HEK293 (cell line): Measurements from ENCODE around the gene ENAM.

Experiments used
- GFI1B ChIP-seq: fragments of 450-650 bp; formaldehyde crosslinking; IDR thresholded peaks from 2 replicates; pipeline ENCODE4 v1.5.1; 2016; ENCODE audit warnings: missing biosample characterization, missing genetic modification characterization
- HOXA7 ChIP-seq: sonication (generic); formaldehyde crosslinking; IDR thresholded peaks from 2 replicates; pipeline ENCODE4 v1.8.1; 2022; ENCODE audit warnings: missing genetic modification reagents, borderline replicate concordance
- KLF1 ChIP-seq: fragments of 450-650 bp; formaldehyde crosslinking; IDR thresholded peaks from 2 replicates; pipeline ENCODE4 v1.5.1; 2016; ENCODE audit warnings: missing biosample characterization, missing genetic modification characterization
- KLF16 ChIP-seq: fragments of 450-650 bp; formaldehyde crosslinking; IDR thresholded peaks from 2 replicates; pipeline ENCODE4 v1.5.1; 2017; ENCODE audit warnings: missing biosample characterization, missing genetic modification characterization
- RBAK ChIP-seq: fragments of 450-650 bp; formaldehyde crosslinking; IDR thresholded peaks from 2 replicates; pipeline ENCODE4 v1.5.1; 2016; ENCODE audit warnings: missing biosample characterization, missing genetic modification characterization
- SP3 ChIP-seq: fragments of 450-650 bp; formaldehyde crosslinking; IDR thresholded peaks from 2 replicates; pipeline ENCODE4 v1.5.1; 2016; ENCODE audit warnings: missing biosample characterization, missing genetic modification characterization
- SP7 ChIP-seq: fragments of 450-650 bp; formaldehyde crosslinking; IDR thresholded peaks from 2 replicates; pipeline ENCODE4 v1.5.1; 2016; ENCODE audit warnings: missing biosample characterization, missing genetic modification characterization
- YY2 ChIP-seq: fragments of 450-650 bp; formaldehyde crosslinking; IDR thresholded peaks from 2 replicates; pipeline ENCODE4 v1.5.1; 2016; ENCODE audit warnings: missing biosample characterization, missing genetic modification characterization
- ZBTB1 ChIP-seq: fragments of 450-650 bp; formaldehyde crosslinking; IDR thresholded peaks from 2 replicates; pipeline ENCODE4 v1.5.1; 2016; ENCODE audit warnings: missing biosample characterization, missing genetic modification characterization
- ZFHX2 ChIP-seq: fragments of 450-650 bp; formaldehyde crosslinking; conservative IDR thresholded peaks from 2 replicates; pipeline ENCODE4 v1.5.1; 2016; ENCODE audit warnings: missing biosample characterization, missing genetic modification characterization
- ZFP41 ChIP-seq: fragments of 450-650 bp; formaldehyde crosslinking; IDR thresholded peaks from 2 replicates; pipeline ENCODE4 v1.5.1; 2016; ENCODE audit warnings: missing biosample characterization, missing genetic modification characterization, borderline replicate concordance
- ZNF133 ChIP-seq: fragments of 450-650 bp; formaldehyde crosslinking; IDR thresholded peaks from 2 replicates; pipeline ENCODE4 v1.5.1; 2016; ENCODE audit warnings: missing biosample characterization, missing genetic modification characterization
- ZNF146 ChIP-seq: fragments of 450-650 bp; formaldehyde crosslinking; IDR thresholded peaks from 2 replicates; pipeline ENCODE4 v1.5.1; 2016; ENCODE audit warnings: missing biosample characterization, missing genetic modification characterization
- ZNF157 ChIP-seq: fragments of 450-650 bp; formaldehyde crosslinking; IDR thresholded peaks from 2 replicates; pipeline ENCODE4 v1.5.1; 2016; ENCODE audit warnings: missing biosample characterization, missing genetic modification characterization
- ZNF23 ChIP-seq: fragments of 450-650 bp; formaldehyde crosslinking; IDR thresholded peaks from 2 replicates; pipeline ENCODE4 v1.5.1; 2016; ENCODE audit warnings: missing biosample characterization, missing genetic modification characterization, borderline replicate concordance
- ZNF335 ChIP-seq: fragments of 450-650 bp; formaldehyde crosslinking; conservative IDR thresholded peaks from 2 replicates; pipeline ENCODE4 v1.5.1; 2016; ENCODE audit warnings: missing biosample characterization, missing genetic modification characterization
- ZNF366 ChIP-seq: fragments of 450-650 bp; formaldehyde crosslinking; conservative IDR thresholded peaks from 2 replicates; pipeline ENCODE4 v1.5.1; 2016; ENCODE audit warnings: missing biosample characterization, missing genetic modification characterization
- ZNF530 ChIP-seq: fragments of 450-650 bp; formaldehyde crosslinking; IDR thresholded peaks from 2 replicates; pipeline ENCODE4 v1.5.1; 2016; ENCODE audit warnings: low read depth, missing biosample characterization, missing genetic modification characterization
- ZNF610 ChIP-seq: fragments of 450-650 bp; formaldehyde crosslinking; IDR thresholded peaks from 2 replicates; pipeline ENCODE4 v1.5.1; 2016; ENCODE audit warnings: missing biosample characterization, missing genetic modification characterization, borderline replicate concordance
- ZNF791 ChIP-seq: fragments of 450-650 bp; formaldehyde crosslinking; IDR thresholded peaks from 2 replicates; pipeline ENCODE4 v1.5.1; 2016; ENCODE audit warnings: missing biosample characterization, missing genetic modification characterization
- TF ChIP-seq, protein P1 (sequence below): fragments of 450-650 bp; formaldehyde crosslinking; IDR thresholded peaks from 2 replicates; pipeline ENCODE4 v1.5.1; 2016; ENCODE audit warnings: missing biosample characterization, missing genetic modification characterization
- TF ChIP-seq, protein P2 (sequence below): fragments of 450-650 bp; formaldehyde crosslinking; IDR thresholded peaks from 2 replicates; pipeline ENCODE4 v1.5.1; 2016; ENCODE audit warnings: missing biosample characterization, missing genetic modification characterization, borderline replicate concordance
- TF ChIP-seq, protein P3 (sequence below): fragments of 450-650 bp; formaldehyde crosslinking; IDR thresholded peaks from 2 replicates; pipeline ENCODE4; 2016; ENCODE audit warnings: missing biosample characterization, missing genetic modification characterization
- TF ChIP-seq, protein P4 (sequence below): fragments of 450-650 bp; formaldehyde crosslinking; IDR thresholded peaks from 2 replicates; pipeline ENCODE4 v1.5.1; 2017; ENCODE audit warnings: missing biosample characterization, missing genetic modification characterization
- TF ChIP-seq, protein P5 (sequence below): fragments of 450-650 bp; formaldehyde crosslinking; IDR thresholded peaks from 2 replicates; pipeline ENCODE4 v1.5.1; 2016; ENCODE audit warnings: missing biosample characterization, missing genetic modification characterization, borderline replicate concordance

ENAM gene

DNA sequence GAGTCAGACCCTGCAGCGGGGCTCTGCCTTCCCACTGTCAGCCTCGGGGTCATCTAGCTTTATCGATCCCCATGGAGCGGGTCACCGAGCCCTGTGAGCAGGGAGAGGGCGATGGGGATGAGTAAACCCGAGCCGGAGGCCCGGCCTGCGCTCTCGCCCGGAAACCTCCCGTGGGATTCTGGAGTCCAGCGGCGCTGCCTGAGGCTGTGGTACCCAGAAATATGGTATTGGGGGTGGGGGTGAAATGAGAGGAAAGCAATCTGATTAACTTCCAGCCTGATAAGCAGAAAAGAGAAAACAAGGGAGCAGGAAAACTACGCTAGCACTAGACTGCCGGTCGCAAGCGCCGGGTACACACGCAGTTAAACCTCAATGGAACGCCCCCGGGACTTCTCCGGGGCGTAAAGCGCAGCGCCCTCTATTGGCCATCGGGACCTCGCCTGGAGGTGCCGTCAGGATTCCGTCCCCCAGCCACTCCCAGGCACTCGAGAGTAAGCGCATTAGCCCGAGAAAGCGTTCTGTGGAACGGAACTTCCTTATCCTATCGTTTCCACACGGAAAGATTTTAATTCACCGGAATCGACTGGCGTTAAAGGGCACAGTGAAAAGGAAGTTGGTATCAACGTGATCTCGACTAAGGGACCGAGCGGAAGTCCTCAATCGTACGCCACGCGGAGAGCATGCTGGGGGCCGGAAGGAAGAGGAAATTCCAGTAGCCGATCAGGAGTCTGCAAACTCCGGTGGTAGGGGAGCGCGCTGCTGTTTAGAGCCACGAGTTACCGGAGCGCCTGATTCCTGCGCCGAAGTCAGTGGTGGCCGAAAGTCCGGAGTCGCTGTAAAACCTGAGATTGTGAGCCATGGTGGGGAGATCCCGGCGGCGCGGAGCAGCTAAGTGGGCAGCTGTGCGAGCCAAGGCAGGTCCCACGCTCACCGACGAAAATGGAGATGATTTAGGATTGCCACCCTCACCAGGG, 59.6 kb downstream of the ENAM start, which contains the start of gene UTP3 (continued):
- TF ChIP-seq, protein P1, sequence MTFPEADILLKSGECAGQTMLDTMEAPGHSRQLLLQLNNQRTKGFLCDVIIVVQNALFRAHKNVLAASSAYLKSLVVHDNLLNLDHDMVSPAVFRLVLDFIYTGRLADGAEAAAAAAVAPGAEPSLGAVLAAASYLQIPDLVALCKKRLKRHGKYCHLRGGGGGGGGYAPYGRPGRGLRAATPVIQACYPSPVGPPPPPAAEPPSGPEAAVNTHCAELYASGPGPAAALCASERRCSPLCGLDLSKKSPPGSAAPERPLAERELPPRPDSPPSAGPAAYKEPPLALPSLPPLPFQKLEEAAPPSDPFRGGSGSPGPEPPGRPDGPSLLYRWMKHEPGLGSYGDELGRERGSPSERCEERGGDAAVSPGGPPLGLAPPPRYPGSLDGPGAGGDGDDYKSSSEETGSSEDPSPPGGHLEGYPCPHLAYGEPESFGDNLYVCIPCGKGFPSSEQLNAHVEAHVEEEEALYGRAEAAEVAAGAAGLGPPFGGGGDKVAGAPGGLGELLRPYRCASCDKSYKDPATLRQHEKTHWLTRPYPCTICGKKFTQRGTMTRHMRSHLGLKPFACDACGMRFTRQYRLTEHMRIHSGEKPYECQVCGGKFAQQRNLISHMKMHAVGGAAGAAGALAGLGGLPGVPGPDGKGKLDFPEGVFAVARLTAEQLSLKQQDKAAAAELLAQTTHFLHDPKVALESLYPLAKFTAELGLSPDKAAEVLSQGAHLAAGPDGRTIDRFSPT (tag by site-specific recombination), result no peak; the same call in none of the 2 replicates
- peak; percentile 48; the same call in 1 of the 2 replicates for TF ChIP-seq ZNF146 (tag by site-specific recombination)
- peak; percentile 88 for TF ChIP-seq GFI1B
- TF ChIP-seq SP3, result peak; percentile 79
- TF ChIP-seq, protein P2, sequence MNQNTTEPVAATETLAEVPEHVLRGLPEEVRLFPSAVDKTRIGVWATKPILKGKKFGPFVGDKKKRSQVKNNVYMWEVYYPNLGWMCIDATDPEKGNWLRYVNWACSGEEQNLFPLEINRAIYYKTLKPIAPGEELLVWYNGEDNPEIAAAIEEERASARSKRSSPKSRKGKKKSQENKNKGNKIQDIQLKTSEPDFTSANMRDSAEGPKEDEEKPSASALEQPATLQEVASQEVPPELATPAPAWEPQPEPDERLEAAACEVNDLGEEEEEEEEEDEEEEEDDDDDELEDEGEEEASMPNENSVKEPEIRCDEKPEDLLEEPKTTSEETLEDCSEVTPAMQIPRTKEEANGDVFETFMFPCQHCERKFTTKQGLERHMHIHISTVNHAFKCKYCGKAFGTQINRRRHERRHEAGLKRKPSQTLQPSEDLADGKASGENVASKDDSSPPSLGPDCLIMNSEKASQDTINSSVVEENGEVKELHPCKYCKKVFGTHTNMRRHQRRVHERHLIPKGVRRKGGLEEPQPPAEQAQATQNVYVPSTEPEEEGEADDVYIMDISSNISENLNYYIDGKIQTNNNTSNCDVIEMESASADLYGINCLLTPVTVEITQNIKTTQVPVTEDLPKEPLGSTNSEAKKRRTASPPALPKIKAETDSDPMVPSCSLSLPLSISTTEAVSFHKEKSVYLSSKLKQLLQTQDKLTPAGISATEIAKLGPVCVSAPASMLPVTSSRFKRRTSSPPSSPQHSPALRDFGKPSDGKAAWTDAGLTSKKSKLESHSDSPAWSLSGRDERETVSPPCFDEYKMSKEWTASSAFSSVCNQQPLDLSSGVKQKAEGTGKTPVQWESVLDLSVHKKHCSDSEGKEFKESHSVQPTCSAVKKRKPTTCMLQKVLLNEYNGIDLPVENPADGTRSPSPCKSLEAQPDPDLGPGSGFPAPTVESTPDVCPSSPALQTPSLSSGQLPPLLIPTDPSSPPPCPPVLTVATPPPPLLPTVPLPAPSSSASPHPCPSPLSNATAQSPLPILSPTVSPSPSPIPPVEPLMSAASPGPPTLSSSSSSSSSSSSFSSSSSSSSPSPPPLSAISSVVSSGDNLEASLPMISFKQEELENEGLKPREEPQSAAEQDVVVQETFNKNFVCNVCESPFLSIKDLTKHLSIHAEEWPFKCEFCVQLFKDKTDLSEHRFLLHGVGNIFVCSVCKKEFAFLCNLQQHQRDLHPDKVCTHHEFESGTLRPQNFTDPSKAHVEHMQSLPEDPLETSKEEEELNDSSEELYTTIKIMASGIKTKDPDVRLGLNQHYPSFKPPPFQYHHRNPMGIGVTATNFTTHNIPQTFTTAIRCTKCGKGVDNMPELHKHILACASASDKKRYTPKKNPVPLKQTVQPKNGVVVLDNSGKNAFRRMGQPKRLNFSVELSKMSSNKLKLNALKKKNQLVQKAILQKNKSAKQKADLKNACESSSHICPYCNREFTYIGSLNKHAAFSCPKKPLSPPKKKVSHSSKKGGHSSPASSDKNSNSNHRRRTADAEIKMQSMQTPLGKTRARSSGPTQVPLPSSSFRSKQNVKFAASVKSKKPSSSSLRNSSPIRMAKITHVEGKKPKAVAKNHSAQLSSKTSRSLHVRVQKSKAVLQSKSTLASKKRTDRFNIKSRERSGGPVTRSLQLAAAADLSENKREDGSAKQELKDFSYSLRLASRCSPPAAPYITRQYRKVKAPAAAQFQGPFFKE, result no peak
- peak; percentile 63 for TF ChIP-seq ZFHX2 (tag by site-specific recombination)
- TF ChIP-seq, protein P3, sequence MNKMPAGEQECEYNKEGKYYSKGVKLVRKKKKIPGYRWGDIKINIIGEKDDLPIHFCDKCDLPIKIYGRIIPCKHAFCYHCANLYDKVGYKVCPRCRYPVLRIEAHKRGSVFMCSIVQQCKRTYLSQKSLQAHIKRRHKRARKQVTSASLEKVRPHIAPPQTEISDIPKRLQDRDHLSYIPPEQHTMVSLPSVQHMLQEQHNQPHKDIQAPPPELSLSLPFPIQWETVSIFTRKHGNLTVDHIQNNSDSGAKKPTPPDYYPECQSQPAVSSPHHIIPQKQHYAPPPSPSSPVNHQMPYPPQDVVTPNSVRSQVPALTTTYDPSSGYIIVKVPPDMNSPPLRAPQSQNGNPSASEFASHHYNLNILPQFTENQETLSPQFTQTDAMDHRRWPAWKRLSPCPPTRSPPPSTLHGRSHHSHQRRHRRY (tag by site-specific recombination), result no peak
- TF ChIP-seq ZNF366 (tag by site-specific recombination), result peak; percentile 34; the same call in 1 of the 2 replicates
- TF ChIP-seq, protein P4, sequence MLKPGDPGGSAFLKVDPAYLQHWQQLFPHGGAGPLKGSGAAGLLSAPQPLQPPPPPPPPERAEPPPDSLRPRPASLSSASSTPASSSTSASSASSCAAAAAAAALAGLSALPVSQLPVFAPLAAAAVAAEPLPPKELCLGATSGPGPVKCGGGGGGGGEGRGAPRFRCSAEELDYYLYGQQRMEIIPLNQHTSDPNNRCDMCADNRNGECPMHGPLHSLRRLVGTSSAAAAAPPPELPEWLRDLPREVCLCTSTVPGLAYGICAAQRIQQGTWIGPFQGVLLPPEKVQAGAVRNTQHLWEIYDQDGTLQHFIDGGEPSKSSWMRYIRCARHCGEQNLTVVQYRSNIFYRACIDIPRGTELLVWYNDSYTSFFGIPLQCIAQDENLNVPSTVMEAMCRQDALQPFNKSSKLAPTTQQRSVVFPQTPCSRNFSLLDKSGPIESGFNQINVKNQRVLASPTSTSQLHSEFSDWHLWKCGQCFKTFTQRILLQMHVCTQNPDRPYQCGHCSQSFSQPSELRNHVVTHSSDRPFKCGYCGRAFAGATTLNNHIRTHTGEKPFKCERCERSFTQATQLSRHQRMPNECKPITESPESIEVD (tag by site-specific recombination), result no peak
- 0 out of 2 replicates have a peak, but pooled peaks have one; percentile 17 for TF ChIP-seq YY2 (tag by site-specific recombination)
- peak; percentile 90 for TF ChIP-seq KLF16 (tag by site-specific recombination)
- no peak for TF ChIP-seq ZNF157 (tag by site-specific recombination)
- peak; percentile 91 for TF ChIP-seq SP7 (tag by site-specific recombination)
- TF ChIP-seq KLF1 (tag by site-specific recombination), result peak; percentile 38; the same call in 1 of the 2 replicates
- TF ChIP-seq, protein P5, sequence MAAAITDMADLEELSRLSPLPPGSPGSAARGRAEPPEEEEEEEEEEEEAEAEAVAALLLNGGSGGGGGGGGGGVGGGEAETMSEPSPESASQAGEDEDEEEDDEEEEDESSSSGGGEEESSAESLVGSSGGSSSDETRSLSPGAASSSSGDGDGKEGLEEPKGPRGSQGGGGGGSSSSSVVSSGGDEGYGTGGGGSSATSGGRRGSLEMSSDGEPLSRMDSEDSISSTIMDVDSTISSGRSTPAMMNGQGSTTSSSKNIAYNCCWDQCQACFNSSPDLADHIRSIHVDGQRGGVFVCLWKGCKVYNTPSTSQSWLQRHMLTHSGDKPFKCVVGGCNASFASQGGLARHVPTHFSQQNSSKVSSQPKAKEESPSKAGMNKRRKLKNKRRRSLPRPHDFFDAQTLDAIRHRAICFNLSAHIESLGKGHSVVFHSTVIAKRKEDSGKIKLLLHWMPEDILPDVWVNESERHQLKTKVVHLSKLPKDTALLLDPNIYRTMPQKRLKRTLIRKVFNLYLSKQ (tag by site-specific recombination), result no peak
- no peak for TF ChIP-seq ZNF530 (tag by site-specific recombination)
- no peak for TF ChIP-seq ZFP41 (tag by site-specific recombination)
- TF ChIP-seq ZNF23 (tag by site-specific recombination), result no peak
- TF ChIP-seq RBAK (tag by site-specific recombination), result no peak
- TF ChIP-seq ZNF335 (tag by site-specific recombination), result peak; percentile 93
- TF ChIP-seq ZNF133 (tag by site-specific recombination), result no peak
- no peak for TF ChIP-seq ZNF791 (tag by site-specific recombination)
- no peak for TF ChIP-seq HOXA7
- peak; percentile 84 for TF ChIP-seq ZNF610 (tag by site-specific recombination)
- TF ChIP-seq ZBTB1 (tag by site-specific recombination), result no peak
